ENCODE results near the gene MCM9. TPM values are rescaled to one million over a fixed set of nuclear protein-coding genes. Genes with fewer than 3 reads are reported as not detected.

Gene MCM9
- total and polyA plus RNA-seq, 2 of the 13 experiments (the other 11 are each of a cell fraction or from before 2014, with no cell fraction given), result 3.8 to 17.2 TPM

GRCh38 chr6:118896339-118897136 is 38.4 kb downstream of the MCM9 start (continued):
- TF ChIP-seq ZNF205 (CRISPR knock-in tag; IDR thresholded peaks at IDR 0.05) (0 out of 2 replicates have a peak, but pooled peaks have one; percentile 18), KMT2A (CRISPR knock-in tag; IDR thresholded peaks at IDR 0.05) (peak; percentile 82; the same call in 1 of the 2 replicates), CEBPG (CRISPR knock-in tag; IDR thresholded peaks at IDR 0.05) (peak; percentile 58), IRX3 (CRISPR knock-in tag; IDR thresholded peaks at IDR 0.05; ENCODE audit: borderline replicate concordance, low read depth) (no peak), ZNF317 (CRISPR knock-in tag; IDR thresholded peaks at IDR 0.05) (no peak), MED8 (CRISPR knock-in tag; IDR thresholded peaks at IDR 0.05; ENCODE audit: insufficient replicate concordance) (no peak), ZNF646 (CRISPR knock-in tag; IDR thresholded peaks at IDR 0.05) (no peak), THAP9 (CRISPR knock-in tag; IDR thresholded peaks at IDR 0.05; ENCODE audit: borderline replicate concordance) (no peak), KAT2B (IDR thresholded peaks at IDR 0.05; ENCODE audit: borderline replicate concordance, low read depth, low read length) (no peak), SMAD3 (CRISPR knock-in tag; IDR thresholded peaks at IDR 0.05) (no peak), FLYWCH1 (CRISPR knock-in tag; IDR thresholded peaks at IDR 0.05) (no peak), SOX5 (CRISPR knock-in tag; IDR thresholded peaks at IDR 0.05; ENCODE audit: borderline replicate concordance) (peak; percentile 37; the same call in 1 of the 2 replicates), TAF15 (IDR thresholded peaks at IDR 0.05; ENCODE audit: low read depth, low read length, poor library complexity, severe bottlenecking) (no peak), KDM2A (CRISPR knock-in tag; IDR thresholded peaks at IDR 0.05; ENCODE audit: borderline replicate concordance, low read depth) (no peak), MAX (IDR thresholded peaks at IDR 0.05) (no peak), CBX2 (IDR thresholded peaks at IDR 0.05; ENCODE audit: low read depth, low read length) (no peak), CBX2 (CRISPR knock-in tag; IDR thresholded peaks at IDR 0.05; ENCODE audit: low read depth) (no peak), PHF5A (CRISPR knock-in tag; IDR thresholded peaks at IDR 0.05; ENCODE audit: low read depth, unreplicated experiment) (no peak), ZNF263 (CRISPR knock-in tag; IDR thresholded peaks at IDR 0.05) (no peak), ZNF251 (CRISPR knock-in tag; IDR thresholded peaks at IDR 0.05) (no peak), XBP1 (CRISPR knock-in tag; IDR thresholded peaks at IDR 0.05) (no peak)
